ENCODE measurements around the gene KCNAB2. TPM values are rescaled to one million over a fixed set of nuclear protein-coding genes. Genes with fewer than 3 reads are reported as not detected.

The KCNAB2 gene
- polyA plus RNA-seq, 3 donors = 11.5 to 178 (median 22.7) TPM

- peaks cover 98% of the 10 kb centered on the region for H4K20me1 ChIP-seq (ENCODE audit: insufficient read depth, low read length)
- DNase-seq = no peak
- intact Hi-C loops (cut with micrococcal nuclease) = no loop called here
- peak overlapping the region in 1 of 7 donors; percentile 30 for H3K27ac Mint-ChIP-seq
- no peak overlapping the region for H3K4me2 ChIP-seq (replicated peaks; ENCODE audit: extremely low read depth, low read length, poor library complexity, severe bottlenecking)
- no peak overlapping the region for H3K9ac ChIP-seq (ENCODE audit: insufficient read depth, low read length, poor library complexity, severe bottlenecking)
- no peaks in the 10 kb centered on the region for H3K27me3 Mint-ChIP-seq (ENCODE audit: low read depth in 3 of 3)
- no peak overlapping the region for H3K4me3 ChIP-seq (replicated peaks in 1 of 3; ENCODE audit: low read depth in 2 of 3, low read length in 3 of 3)
- no peak overlapping the region for H2AFZ ChIP-seq (ENCODE audit: insufficient read depth, low read depth, low read length, poor library complexity, severe bottlenecking)
- H3K79me2 ChIP-seq (ENCODE audit: insufficient read depth, low read length) = peaks cover 92% of the 10 kb centered on the region
- no peaks in the 10 kb centered on the region for H3K9me3 ChIP-seq (replicated peaks in 1 of 2; ENCODE audit: control insufficient read depth in 1 of 2, insufficient read depth in 1 of 2, low read length in 2 of 2)
- H3K27me3 ChIP-seq (ENCODE audit: control insufficient read depth in 2 of 2, insufficient read depth in 2 of 2, low read length in 2 of 2) = no peaks in the 10 kb centered on the region
- peaks cover 5% of the 10 kb centered on the region for H3K4me1 Mint-ChIP-seq
- WGBS (ENCODE audit: insufficient coverage) = 97% methylated on average over 26 of the region's 28 CpGs
- TF ChIP-seq CTCF (IDR thresholded peaks at IDR 0.05) = no peak
- peaks cover 0 to 2% (median 0%) of the 10 kb centered on the region in 7 donors for H3K9me3 Mint-ChIP-seq
- H3K27ac ChIP-seq (ENCODE audit: low read depth in 1 of 2, low read length in 2 of 2) = no peak overlapping the region
- peaks cover 56 to 91% of the 10 kb centered on the region in 2 donors for H3K36me3 ChIP-seq (replicated peaks in 1 of 2; ENCODE audit: control insufficient read depth in 1 of 2, insufficient read depth in 2 of 2, low read length in 2 of 2)
- H3K4me3 Mint-ChIP-seq = no peak overlapping the region
- H3K36me3 Mint-ChIP-seq = peaks cover 41 to 82% of the 10 kb centered on the region in 2 donors
- H3K4me1 ChIP-seq (ENCODE audit: control insufficient read depth in 1 of 2, insufficient read depth in 2 of 2, low read length in 2 of 2) = peaks cover 0 to 8% of the 10 kb centered on the region in 2 donors
Observed at GRCh38 chr1:6065093-6065858, 19.6 kb downstream of the KCNAB2 start.

- TF ChIP-seq CTCF (IDR thresholded peaks at IDR 0.05) = no peak
- Histone ChIP-seq H3K9me3 (replicated peaks in 1 of 2; ENCODE audit: control insufficient read depth in 1 of 2, insufficient read depth in 1 of 2, low read length in 2 of 2) (no peaks in the 10 kb centered on the region), H3K36me3 (replicated peaks in 1 of 2; ENCODE audit: control insufficient read depth in 1 of 2, insufficient read depth in 2 of 2, low read length in 2 of 2) (peaks cover 57 to 91% of the 10 kb centered on the region in 2 donors), H2AFZ (ENCODE audit: insufficient read depth, low read depth, low read length, poor library complexity, severe bottlenecking) (no peak overlapping the region), H3K27me3 (ENCODE audit: control insufficient read depth in 2 of 2, insufficient read depth in 2 of 2, low read length in 2 of 2) (no peaks in the 10 kb centered on the region), H4K20me1 (ENCODE audit: insufficient read depth, low read length) (peaks cover 98% of the 10 kb centered on the region), H3K79me2 (ENCODE audit: insufficient read depth, low read length) (peaks cover 89% of the 10 kb centered on the region), H3K9ac (ENCODE audit: insufficient read depth, low read length, poor library complexity, severe bottlenecking) (no peak overlapping the region), H3K4me1 (ENCODE audit: control insufficient read depth in 1 of 2, insufficient read depth in 2 of 2, low read length in 2 of 2) (peaks cover 0 to 8% of the 10 kb centered on the region in 2 donors), H3K4me2 (replicated peaks; ENCODE audit: extremely low read depth, low read length, poor library complexity, severe bottlenecking) (no peak overlapping the region), H3K4me3 (replicated peaks in 1 of 3; ENCODE audit: low read depth in 2 of 3, low read length in 3 of 3) (no peak overlapping the region), H3K27ac (ENCODE audit: low read depth in 1 of 2, low read length in 2 of 2) (no peak overlapping the region)
- Mint-ChIP-seq H3K9me3 (peaks cover 0 to 2% (median 0%) of the 10 kb centered on the region in 7 donors), H3K27me3 (ENCODE audit: low read depth in 3 of 3) (no peaks in the 10 kb centered on the region), H3K27ac (peak overlapping the region in 2 of 7 donors; percentile 38 to 43), H3K4me3 (no peak overlapping the region), H3K36me3 (peaks cover 46 to 83% of the 10 kb centered on the region in 2 donors), H3K4me1 (peaks cover 5% of the 10 kb centered on the region)
- DNase-seq = no peak
- intact Hi-C loops (cut with micrococcal nuclease) = no loop called here
- 100% methylated on average over 1 of the region's 8 CpGs for WGBS (ENCODE audit: insufficient coverage)
Observed at GRCh38 chr1:6066680-6067079, 21.0 kb downstream of the KCNAB2 start.
